Osteoblast (primary cell): ENCODE results near the gene CNOT1. TPM values are rescaled to one million over a fixed set of nuclear protein-coding genes. Genes with fewer than 3 reads are reported as not detected.

ENCODE experiments used
- DNase-seq: peaks from one replicate; pipeline ENCODE4 v3.0.0; 2011; ENCODE audit warnings: low spot score, mixed read lengths; ENCODE audit not compliant: insufficient read length; ENCODE audit errors: missing footprints
- H2AFZ ChIP-seq: 2 replicates; pipeline ENCODE4 v1.6.0; 2011; ENCODE audit warnings: mild to moderate bottlenecking, low read length
- H3K27ac ChIP-seq: 2 replicates; pipeline ENCODE4 v1.5.1; 2011; ENCODE audit warnings: mild to moderate bottlenecking, low read depth, low read length, moderate library complexity
- H3K27me3 ChIP-seq: 2 replicates; pipeline ENCODE4 v1.6.0; 2012; ENCODE audit warnings: mild to moderate bottlenecking, control low read depth, inconsistent platforms, low read length, moderate library complexity; ENCODE audit not compliant: insufficient read depth
- H3K36me3 ChIP-seq: 2 replicates; pipeline ENCODE4 v1.5.1; 2011; ENCODE audit warnings: mild to moderate bottlenecking, low read length, control low read depth, moderate library complexity; ENCODE audit not compliant: insufficient read depth
- H3K4me1 ChIP-seq: 2 replicates; pipeline ENCODE4 v1.5.1; 2011; ENCODE audit warnings: mild to moderate bottlenecking, low read length, control low read depth, moderate library complexity; ENCODE audit not compliant: insufficient read depth
- H3K4me2 ChIP-seq: 2 replicates; pipeline ENCODE4 v1.6.0; 2011; ENCODE audit warnings: mild to moderate bottlenecking, low read length; ENCODE audit not compliant: insufficient read depth
- H3K4me3 ChIP-seq: fragments of 200-600 bp; sonication (generic); 3 replicates; pipeline ENCODE4 v1.5.1; 2012; ENCODE audit warnings: mild to moderate bottlenecking, low read length, inconsistent platforms; ENCODE audit not compliant: insufficient read depth
- H3K79me2 ChIP-seq: 2 replicates; pipeline ENCODE4 v1.6.0; 2012; ENCODE audit warnings: mild to moderate bottlenecking, low read length, control low read depth, inconsistent platforms; ENCODE audit not compliant: insufficient read depth
- H3K9me3 ChIP-seq: 2 replicates; pipeline ENCODE4 v1.5.1; 2011; ENCODE audit warnings: low read depth, low read length, control low read depth
- H4K20me1 ChIP-seq: 2 replicates; pipeline ENCODE4 v1.6.0; 2012; ENCODE audit warnings: mild to moderate bottlenecking, low read length, control low read depth; ENCODE audit not compliant: insufficient read depth
- CTCF ChIP-seq: IDR thresholded peaks from 2 replicates; pipeline ENCODE4 v1.5.1; 2011; ENCODE audit warnings: mild to moderate bottlenecking, low read depth, low read length, moderate library complexity; ENCODE audit errors: extremely low read depth
- total RNA-seq: library from RNA; depleted of rRNA; stranded (reverse); fragments of >200 nt; gene quantifications from 2 replicates; pipeline ENCODE4 v1.2.3, GENCODE V29; 2012

Gene CNOT1
- total RNA-seq, 1 donor = 122 TPM

DNA sequence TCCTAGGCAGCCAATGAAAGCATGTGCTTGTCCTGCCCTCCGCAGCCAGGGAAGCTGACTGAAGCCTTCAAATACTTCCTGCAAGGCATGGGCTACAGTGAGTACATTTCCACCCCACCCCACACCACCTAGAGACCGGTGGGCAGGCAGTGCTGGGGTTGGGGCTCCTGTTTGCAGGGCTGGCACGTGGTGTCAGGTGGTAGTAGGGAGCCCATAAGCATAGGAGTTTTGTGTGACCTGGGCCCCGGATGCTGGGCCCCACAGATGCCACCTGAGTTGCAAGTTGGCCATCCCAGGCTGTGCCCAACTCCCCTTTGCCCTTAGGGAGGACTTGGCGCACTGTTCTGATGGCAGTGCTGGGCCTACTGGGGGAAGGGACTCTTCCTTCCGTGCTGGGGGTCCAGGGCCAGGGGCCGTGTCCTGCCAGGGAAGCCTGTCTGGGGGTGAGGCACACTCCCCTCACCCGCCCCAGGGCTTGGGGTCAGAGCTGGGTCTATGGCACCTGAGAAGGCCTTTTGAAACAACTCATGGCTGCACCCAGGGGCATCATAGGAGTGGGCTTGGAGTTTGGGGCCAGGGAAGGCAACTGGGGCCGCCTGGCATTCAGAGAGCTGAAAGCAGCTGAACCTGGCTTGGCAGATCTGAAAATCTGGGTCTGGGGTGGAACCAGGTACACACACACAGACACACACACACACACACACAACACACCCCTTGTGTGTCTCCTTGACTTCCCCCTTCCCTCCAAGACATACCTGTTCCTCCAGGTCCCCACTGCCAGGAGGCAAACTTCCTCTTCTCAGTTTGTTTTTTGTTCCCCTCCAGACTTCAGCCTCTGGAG is 120.2 kb downstream of the CNOT1 start:
- H3K4me2 ChIP-seq = no peak overlapping the region
- H3K9me3 ChIP-seq = no peaks in the 10 kb centered on the region
- peaks cover 2% of the 10 kb centered on the region for H3K4me1 ChIP-seq
- TF ChIP-seq CTCF = no peak
- no peaks in the 10 kb centered on the region for H3K79me2 ChIP-seq
- no peaks in the 10 kb centered on the region for H3K36me3 ChIP-seq
- no peak for DNase-seq
- H3K27ac ChIP-seq = no peak overlapping the region
- no peak overlapping the region for H2AFZ ChIP-seq
- H3K4me3 ChIP-seq = no peak overlapping the region
- H4K20me1 ChIP-seq = no peaks in the 10 kb centered on the region
- no peaks in the 10 kb centered on the region for H3K27me3 ChIP-seq

DNA sequence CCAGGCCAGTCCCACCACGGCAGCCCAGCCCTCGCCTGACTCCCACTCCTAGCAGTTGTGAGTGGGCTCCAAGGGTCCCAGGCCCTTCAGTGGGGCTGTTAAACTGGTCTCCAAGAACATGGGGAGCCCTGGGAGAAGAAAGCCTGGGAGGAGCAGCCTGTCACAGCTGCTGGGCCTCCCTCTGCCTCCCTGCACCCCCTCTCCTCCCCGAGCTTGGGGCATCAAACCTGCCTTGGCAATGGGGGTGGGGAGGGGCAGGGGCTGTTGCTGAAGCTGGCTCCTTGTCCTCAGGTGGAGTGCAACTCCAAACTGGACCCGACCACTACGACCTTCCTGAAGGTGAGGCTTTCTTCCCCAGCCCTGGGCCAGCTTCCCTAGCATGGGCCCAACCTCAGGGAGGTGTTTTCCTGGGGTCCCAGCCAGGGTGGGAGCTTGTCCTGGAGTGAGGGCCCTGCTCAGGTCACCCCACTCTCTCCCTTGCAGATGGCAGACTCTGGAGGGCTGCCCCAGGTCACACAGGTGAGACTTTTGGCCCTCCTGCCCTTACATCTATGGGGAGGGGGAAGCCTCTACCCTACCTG is 120.9 kb downstream of the CNOT1 start:
- H3K4me2 ChIP-seq = no peak overlapping the region
- no peaks in the 10 kb centered on the region for H4K20me1 ChIP-seq
- no peak overlapping the region for H3K4me3 ChIP-seq
- no peaks in the 10 kb centered on the region for H3K27me3 ChIP-seq
- H3K4me1 ChIP-seq = no peaks in the 10 kb centered on the region
- H3K36me3 ChIP-seq = no peaks in the 10 kb centered on the region
- no peak for DNase-seq
- TF ChIP-seq CTCF = no peak
- H2AFZ ChIP-seq = no peak overlapping the region
- H3K27ac ChIP-seq = no peak overlapping the region
- H3K79me2 ChIP-seq = no peaks in the 10 kb centered on the region
- no peaks in the 10 kb centered on the region for H3K9me3 ChIP-seq

- Histone ChIP-seq H3K4me2 (no peak overlapping the region), H3K27me3 (no peaks in the 10 kb centered on the region), H2AFZ (no peak overlapping the region), H3K36me3 (no peaks in the 10 kb centered on the region), H3K27ac (no peak overlapping the region), H4K20me1 (no peaks in the 10 kb centered on the region), H3K79me2 (no peaks in the 10 kb centered on the region), H3K4me3 (no peak overlapping the region), H3K4me1 (no peaks in the 10 kb centered on the region), H3K9me3 (no peaks in the 10 kb centered on the region)
- TF ChIP-seq CTCF = no peak
- DNase-seq = no peak
These were observed 121.5 kb downstream of the CNOT1 start for GRCh38 chr16:58507963-58508670.
